ENCODE measurements around the gene TBPL2.

DNA sequence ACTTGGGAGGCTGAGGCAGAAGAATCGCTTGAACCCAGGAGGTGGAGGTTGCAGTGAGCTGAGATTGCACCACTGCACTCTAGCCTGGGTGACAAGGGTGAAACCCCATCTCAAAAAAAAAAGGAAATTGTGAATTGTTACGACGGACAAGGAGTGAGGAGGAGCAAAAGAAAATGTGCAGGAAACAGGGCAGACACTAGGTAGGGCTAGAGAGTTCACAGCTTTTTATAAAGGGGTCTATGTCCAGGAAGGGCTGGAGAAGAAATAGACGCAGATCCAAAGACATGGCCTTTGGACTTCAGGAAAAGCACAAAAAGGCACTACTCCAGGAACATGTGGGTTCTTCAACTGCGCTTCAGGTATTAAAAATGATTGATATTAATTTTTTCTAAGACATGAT lies 63.2 kb downstream of the TBPL2 start:
- TF ChIP-seq POLR2AphosphoS5 (IDR thresholded peaks at IDR 0.05; ENCODE audit: low read depth, low read length) = no peak
- TF ChIP-seq POLR2A (IDR thresholded peaks at IDR 0.05; ENCODE audit: low read depth, low read length) = no peak
